ENCODE measurements around the gene CCDC69.

Gene CCDC69

GRCh38 chr5:151218177-151218576, 5.7 kb downstream of the CCDC69 start:
- in situ Hi-C loops (cut with HindIII; ENCODE audit: low sequenced_read_pairs) = no loop called here
- no peak for TF ChIP-seq CTCF (IDR thresholded peaks at IDR 0.05; ENCODE audit: low read depth, low read length)
- DNase-seq (ENCODE audit: low read depth, low spot score) = no peak
- no peak overlapping the region for H3K4me3 ChIP-seq (ENCODE audit: low read depth, low read length)

GRCh38 chr5:151216781-151217180, 7.1 kb downstream of the CCDC69 start:
- no peak overlapping the region for H3K4me3 ChIP-seq (ENCODE audit: low read depth, low read length)
- no peak for TF ChIP-seq CTCF (IDR thresholded peaks at IDR 0.05; ENCODE audit: low read depth, low read length)
- in situ Hi-C loops (cut with HindIII; ENCODE audit: low sequenced_read_pairs) = no loop called here
- no peak for DNase-seq (ENCODE audit: low read depth, low spot score)

GRCh38 chr5:151215546-151215880, 8.4 kb downstream of the CCDC69 start:
- no peak overlapping the region for H3K4me3 ChIP-seq (ENCODE audit: low read depth, low read length)
- in situ Hi-C loops (cut with HindIII; ENCODE audit: low sequenced_read_pairs) = no loop called here
- TF ChIP-seq CTCF (IDR thresholded peaks at IDR 0.05; ENCODE audit: low read depth, low read length) = no peak
- DNase-seq (ENCODE audit: low read depth, low spot score) = no peak

- in situ Hi-C loops (cut with HindIII; ENCODE audit: low sequenced_read_pairs) = no loop called here
- no peak overlapping the region for H3K4me3 ChIP-seq (ENCODE audit: low read depth, low read length)
- TF ChIP-seq CTCF (IDR thresholded peaks at IDR 0.05; ENCODE audit: low read depth, low read length) = no peak
- no peak for DNase-seq (ENCODE audit: low read depth, low spot score)
These were observed 9.0 kb downstream of the CCDC69 start for GRCh38 chr5:151214614-151215545.

- H3K4me3 ChIP-seq (ENCODE audit: low read depth, low read length) = no peak overlapping the region
These were observed 9.9 kb downstream of the CCDC69 start for GRCh38 chr5:151213803-151214613.

More at GRCh38 chr5:151213803-151214613, 9.9 kb downstream of the CCDC69 start:
- no peak for TF ChIP-seq CTCF (IDR thresholded peaks at IDR 0.05; ENCODE audit: low read depth, low read length)
- DNase-seq (ENCODE audit: low read depth, low spot score) = no peak
- in situ Hi-C loops (cut with HindIII; ENCODE audit: low sequenced_read_pairs) = no loop called here
